Measurements from ENCODE around the gene CNTNAP2. TPM values are rescaled to one million over a fixed set of nuclear protein-coding genes. Genes with fewer than 3 reads are reported as not detected.

Gene CNTNAP2
- total and polyA plus RNA-seq, 9 of the 15 experiments (the other 6 are each of a cell fraction or from before 2014, with no cell fraction given): 0.04 to 0.62 (median 0.09) TPM; not detected in 4

DNA sequence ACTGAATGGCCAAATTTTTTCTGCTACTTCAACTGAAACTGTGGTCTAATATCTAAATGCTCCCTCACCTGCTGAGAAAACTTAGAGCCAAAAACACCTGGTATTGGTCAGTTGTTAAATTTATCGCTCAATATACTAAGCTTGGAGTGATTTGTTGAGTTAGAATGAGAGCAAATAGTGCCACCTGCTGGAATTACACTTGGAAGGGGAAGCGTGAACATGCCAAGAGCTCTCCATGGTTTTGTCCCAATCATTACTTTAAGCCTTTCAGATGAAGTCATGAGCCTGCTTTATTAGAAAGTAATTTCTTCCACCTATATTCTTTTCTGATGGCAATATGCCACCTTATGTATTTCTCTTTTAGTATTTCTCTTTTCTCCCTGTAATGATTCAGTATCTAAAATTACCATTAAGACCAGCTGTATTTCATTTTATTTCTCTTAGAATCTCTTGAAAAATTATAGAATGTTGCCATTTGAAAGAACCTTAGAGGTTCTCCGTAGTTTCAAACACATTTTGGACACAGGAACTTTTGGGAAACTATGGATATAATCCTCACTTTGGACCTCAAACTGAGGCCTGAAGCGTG is 2026.2 kb downstream of the CNTNAP2 start:
- Histone ChIP-seq H3K79me2 (ENCODE audit: control insufficient read depth, insufficient read depth, low read length) (no peaks in the 10 kb centered on the region), H3K27ac (ENCODE audit: extremely low read depth, low read depth, low read length) (no peak overlapping the region), H3K4me3 (no peak overlapping the region), H2AFZ (ENCODE audit: low read depth, low read length) (no peak overlapping the region), H3K9ac (ENCODE audit: insufficient read depth in 1 of 2, low read depth in 2 of 2, low read length in 2 of 2) (no peak overlapping the region), H3K4me2 (ENCODE audit: insufficient read depth, low read length) (no peak overlapping the region), H3K9me1 (ENCODE audit: control insufficient read depth, insufficient read depth, low read length) (no peaks in the 10 kb centered on the region), H3K4me1 (replicated peaks in 1 of 2; ENCODE audit: control insufficient read depth in 2 of 2, insufficient read depth in 2 of 2, low read length in 2 of 2) (no peaks in the 10 kb centered on the region), H3K36me3 (ENCODE audit: control insufficient read depth, insufficient read depth, low read length) (no peaks in the 10 kb centered on the region), H4K20me1 (replicated peaks; ENCODE audit: control insufficient read depth, insufficient read depth, low read length) (no peaks in the 10 kb centered on the region), H3K9me3 (replicated peaks; ENCODE audit: control insufficient read depth, insufficient read depth, low read depth, low read length) (no peaks in the 10 kb centered on the region; the same call in 1 of the 2 replicates), H3K27me3 (ENCODE audit: control insufficient read depth in 2 of 2, insufficient read depth in 2 of 2, low read length in 2 of 2) (no peaks in the 10 kb centered on the region)
- BruUV-seq (replicated peaks): no TSS peak
- 1% methylated on average over 4 of the region's 4 CpGs for WGBS (ENCODE audit: insufficient coverage, low coverage, missing lambda C conversion rate)
- in situ Hi-C loops (cut with MboI) (no loop called here), intact Hi-C loops (cut with micrococcal nuclease) (no loop called here)
- ATAC-seq: peak; percentile 81
- ChIA-PET CTCF (ENCODE audit: low intra/inter-chr PET ratio) (no interaction called here), POLR2A (no interaction called here)
- DNase-seq (ENCODE audit: extremely low read depth in 1 of 4, low spot score in 3 of 4): peak in 2 of 4 experiments; percentile 19 to 59
- FAIRE-seq: peak; percentile 78
- TF ChIP-seq, protein P1, sequence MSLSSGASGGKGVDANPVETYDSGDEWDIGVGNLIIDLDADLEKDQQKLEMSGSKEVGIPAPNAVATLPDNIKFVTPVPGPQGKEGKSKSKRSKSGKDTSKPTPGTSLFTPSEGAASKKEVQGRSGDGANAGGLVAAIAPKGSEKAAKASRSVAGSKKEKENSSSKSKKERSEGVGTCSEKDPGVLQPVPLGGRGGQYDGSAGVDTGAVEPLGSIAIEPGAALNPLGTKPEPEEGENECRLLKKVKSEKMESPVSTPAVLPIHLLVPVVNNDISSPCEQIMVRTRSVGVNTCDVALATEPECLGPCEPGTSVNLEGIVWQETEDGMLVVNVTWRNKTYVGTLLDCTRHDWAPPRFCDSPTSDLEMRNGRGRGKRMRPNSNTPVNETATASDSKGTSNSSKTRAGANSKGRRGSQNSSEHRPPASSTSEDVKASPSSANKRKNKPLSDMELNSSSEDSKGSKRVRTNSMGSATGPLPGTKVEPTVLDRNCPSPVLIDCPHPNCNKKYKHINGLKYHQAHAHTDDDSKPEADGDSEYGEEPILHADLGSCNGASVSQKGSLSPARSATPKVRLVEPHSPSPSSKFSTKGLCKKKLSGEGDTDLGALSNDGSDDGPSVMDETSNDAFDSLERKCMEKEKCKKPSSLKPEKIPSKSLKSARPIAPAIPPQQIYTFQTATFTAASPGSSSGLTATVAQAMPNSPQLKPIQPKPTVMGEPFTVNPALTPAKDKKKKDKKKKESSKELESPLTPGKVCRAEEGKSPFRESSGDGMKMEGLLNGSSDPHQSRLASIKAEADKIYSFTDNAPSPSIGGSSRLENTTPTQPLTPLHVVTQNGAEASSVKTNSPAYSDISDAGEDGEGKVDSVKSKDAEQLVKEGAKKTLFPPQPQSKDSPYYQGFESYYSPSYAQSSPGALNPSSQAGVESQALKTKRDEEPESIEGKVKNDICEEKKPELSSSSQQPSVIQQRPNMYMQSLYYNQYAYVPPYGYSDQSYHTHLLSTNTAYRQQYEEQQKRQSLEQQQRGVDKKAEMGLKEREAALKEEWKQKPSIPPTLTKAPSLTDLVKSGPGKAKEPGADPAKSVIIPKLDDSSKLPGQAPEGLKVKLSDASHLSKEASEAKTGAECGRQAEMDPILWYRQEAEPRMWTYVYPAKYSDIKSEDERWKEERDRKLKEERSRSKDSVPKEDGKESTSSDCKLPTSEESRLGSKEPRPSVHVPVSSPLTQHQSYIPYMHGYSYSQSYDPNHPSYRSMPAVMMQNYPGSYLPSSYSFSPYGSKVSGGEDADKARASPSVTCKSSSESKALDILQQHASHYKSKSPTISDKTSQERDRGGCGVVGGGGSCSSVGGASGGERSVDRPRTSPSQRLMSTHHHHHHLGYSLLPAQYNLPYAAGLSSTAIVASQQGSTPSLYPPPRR (CRISPR knock-in tag; IDR thresholded peaks at IDR 0.05; ENCODE audit: borderline replicate concordance): no peak
- TF ChIP-seq CC2D1A (IDR thresholded peaks at IDR 0.05) (0 out of 2 replicates have a peak, but pooled peaks have one; percentile 17), JUND (IDR thresholded peaks at IDR 0.05; ENCODE audit: borderline replicate concordance, low read depth, low read length) (no peak), JUND (tag; IDR thresholded peaks at IDR 0.05; ENCODE audit: borderline replicate concordance, low read depth, low read length) (no peak), ERF (CRISPR knock-in tag; IDR thresholded peaks at IDR 0.05) (no peak), EHMT2 (IDR thresholded peaks at IDR 0.05) (0 out of 2 replicates have a peak, but pooled peaks have one; percentile 41), RAD21 (CRISPR knock-in tag; conservative IDR thresholded peaks at IDR 0.05 in 1 of 2, IDR thresholded peaks at IDR 0.05 in 1 of 2) (peak; percentile 47 to 73; a peak in 3 of 4 replicates), SMC3 (conservative IDR thresholded peaks at IDR 0.05; ENCODE audit: insufficient read depth, low read depth, low read length) (peak; percentile 49), KAT7 (CRISPR knock-in tag; IDR thresholded peaks at IDR 0.05; ENCODE audit: borderline replicate concordance) (no peak), KLF1 (tag; IDR thresholded peaks at IDR 0.05) (no peak)
- TF ChIP-seq, protein P2, sequence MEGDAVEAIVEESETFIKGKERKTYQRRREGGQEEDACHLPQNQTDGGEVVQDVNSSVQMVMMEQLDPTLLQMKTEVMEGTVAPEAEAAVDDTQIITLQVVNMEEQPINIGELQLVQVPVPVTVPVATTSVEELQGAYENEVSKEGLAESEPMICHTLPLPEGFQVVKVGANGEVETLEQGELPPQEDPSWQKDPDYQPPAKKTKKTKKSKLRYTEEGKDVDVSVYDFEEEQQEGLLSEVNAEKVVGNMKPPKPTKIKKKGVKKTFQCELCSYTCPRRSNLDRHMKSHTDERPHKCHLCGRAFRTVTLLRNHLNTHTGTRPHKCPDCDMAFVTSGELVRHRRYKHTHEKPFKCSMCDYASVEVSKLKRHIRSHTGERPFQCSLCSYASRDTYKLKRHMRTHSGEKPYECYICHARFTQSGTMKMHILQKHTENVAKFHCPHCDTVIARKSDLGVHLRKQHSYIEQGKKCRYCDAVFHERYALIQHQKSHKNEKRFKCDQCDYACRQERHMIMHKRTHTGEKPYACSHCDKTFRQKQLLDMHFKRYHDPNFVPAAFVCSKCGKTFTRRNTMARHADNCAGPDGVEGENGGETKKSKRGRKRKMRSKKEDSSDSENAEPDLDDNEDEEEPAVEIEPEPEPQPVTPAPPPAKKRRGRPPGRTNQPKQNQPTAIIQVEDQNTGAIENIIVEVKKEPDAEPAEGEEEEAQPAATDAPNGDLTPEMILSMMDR (IDR thresholded peaks at IDR 0.05 in 2 of 3, conservative IDR thresholded peaks at IDR 0.05 in 1 of 3; ENCODE audit: insufficient read depth in 2 of 3, low read depth in 1 of 3, low read length in 3 of 3): peak; percentile 33 to 66 (median 65); a peak in 4 of 6 replicates
